Measurements from ENCODE around the gene TBC1D20. TPM values are rescaled to one million over a fixed set of nuclear protein-coding genes. Genes with fewer than 3 reads are reported as not detected.
"Not testable (repeated sequence)": the region's sequence is repeated elsewhere in the genome, so short reads cannot be mapped to it uniquely, and the experiment has no call there.

The TBC1D20 gene
- total and polyA plus RNA-seq, 7 experiments from 2014 or later: 19.9 to 45.7 (median 26.6) TPM

DNA sequence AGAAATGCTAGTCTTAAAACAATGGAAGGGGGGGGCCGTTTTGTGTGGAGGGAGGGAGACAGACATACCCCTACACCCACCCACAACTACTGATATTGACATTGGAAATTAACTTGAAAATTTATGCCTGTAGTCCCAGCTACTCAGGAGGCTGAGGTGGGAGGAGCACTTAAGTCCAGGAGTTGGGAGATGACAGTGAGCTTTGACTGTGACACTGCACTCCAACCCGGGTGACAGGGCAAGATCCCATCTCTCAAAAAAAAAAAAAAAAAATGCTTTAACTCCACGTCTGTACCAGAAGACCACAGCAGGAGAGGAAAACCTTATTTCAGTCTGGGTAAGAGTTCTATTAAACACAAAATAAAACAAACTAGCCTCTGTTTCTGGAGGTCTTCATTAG, 2.2 kb downstream of the TBC1D20 start:
- no peaks in the 10 kb centered on the region for H3K27me3 Mint-ChIP-seq

GRCh38 chr20:458776-459175, 3.6 kb downstream of the TBC1D20 start:
- H3K4me3 ChIP-seq (ENCODE audit: low read length): no peak overlapping the region
- ChIA-PET CTCF (interaction anchor here (1.2 kb wide), 1 partner anchor 23 kb away, joined by 5 read pairs; no protein-coding TSS in a partner anchor), POLR2A (interaction anchor here (1.5 kb wide), 1 partner anchor 19 kb away, joined by 4 read pairs; no protein-coding TSS in a partner anchor)
- peak overlapping the region in 2 of 9 donors; percentile 34 to 59 for H3K27ac Mint-ChIP-seq
- peaks cover 0 to 8% (median 4%) of the 10 kb centered on the region in 5 donors for H3K36me3 Mint-ChIP-seq
- no peaks in the 10 kb centered on the region for H3K27me3 Mint-ChIP-seq
- H3K4me3 Mint-ChIP-seq: peak overlapping the region in 6 of 10 donors; percentile 9 to 66 (median 32)
- H3K27ac ChIP-seq (ENCODE audit: low read depth, low read length): no peak overlapping the region
- H3K36me3 ChIP-seq (ENCODE audit: control insufficient read depth in 2 of 3, insufficient read depth in 3 of 3, low read length in 3 of 3): peaks cover 0 to 4% (median 0%) of the 10 kb centered on the region in 3 experiments
- no peaks in the 10 kb centered on the region for H3K27me3 ChIP-seq (ENCODE audit: control insufficient read depth in 2 of 2, insufficient read depth in 2 of 2, low read length in 2 of 2)
- no peaks in the 10 kb centered on the region for H3K9me3 Mint-ChIP-seq
- DNase-seq: no peak
- peaks cover 26 to 33% of the 10 kb centered on the region in 2 donors for H3K4me1 ChIP-seq (ENCODE audit: control insufficient read depth in 2 of 2, insufficient read depth in 2 of 2, low read length in 2 of 2)
- no peak for ATAC-seq
- H3K4me1 Mint-ChIP-seq: peaks cover 34 to 64% (median 63%) of the 10 kb centered on the region in 7 donors
- H3K9me3 ChIP-seq (ENCODE audit: control insufficient read depth in 2 of 3, low read length in 3 of 3): no peaks in the 10 kb centered on the region
- intact Hi-C loops (cut with micrococcal nuclease): no loop called here

More for the DNA sequence above, 2.2 kb downstream of the TBC1D20 start:
- H3K4me1 ChIP-seq (ENCODE audit: control insufficient read depth in 2 of 2, insufficient read depth in 2 of 2, low read length in 2 of 2): peaks cover 26 to 33% of the 10 kb centered on the region in 2 donors
- Mint-ChIP-seq H3K4me1 (peaks cover 34 to 65% (median 56%) of the 10 kb centered on the region in 7 donors), H3K36me3 (peaks cover 0 to 8% (median 4%) of the 10 kb centered on the region in 5 donors), H3K4me3 (peak overlapping the region; percentile 70 to 100 (median 86)), H3K9me3 (no peaks in the 10 kb centered on the region), H3K27ac (peak overlapping the region in 5 of 9 donors; percentile 38 to 90 (median 46))
- no peak for ATAC-seq
- peaks cover 0 to 4% (median 0%) of the 10 kb centered on the region in 3 experiments for H3K36me3 ChIP-seq (ENCODE audit: control insufficient read depth in 2 of 3, insufficient read depth in 3 of 3, low read length in 3 of 3)
- no peaks in the 10 kb centered on the region for H3K9me3 ChIP-seq (ENCODE audit: control insufficient read depth in 2 of 3, low read length in 3 of 3)
- intact Hi-C loops (cut with micrococcal nuclease): loop anchor here in 1 of 2 donors (2.0 to 5.0 kb wide), 3 partner anchors 93 to 161 kb away; no protein-coding TSS in a partner anchor
- DNase-seq: no peak
- ChIA-PET POLR2A (interaction anchor here (0.6 to 1.3 kb wide), 2 partner anchors 22 to 53 kb away, joined by 3 to 6 read pairs; no protein-coding TSS in a partner anchor), CTCF (no interaction called here)
- H3K27me3 ChIP-seq (ENCODE audit: control insufficient read depth in 2 of 2, insufficient read depth in 2 of 2, low read length in 2 of 2): no peaks in the 10 kb centered on the region
- H3K4me3 ChIP-seq (ENCODE audit: low read length): no peak overlapping the region
- no peak overlapping the region for H3K27ac ChIP-seq (ENCODE audit: low read depth, low read length)

- Mint-ChIP-seq H3K27me3 (no peaks in the 10 kb centered on the region), H3K4me3 (no peak overlapping the region), H3K4me1 (peaks cover 29 to 57% (median 49%) of the 10 kb centered on the region in 7 donors), H3K36me3 (peaks cover 0 to 8% (median 4%) of the 10 kb centered on the region in 5 donors), H3K27ac (no peak overlapping the region), H3K9me3 (no peaks in the 10 kb centered on the region)
- H3K4me1 ChIP-seq (ENCODE audit: control insufficient read depth in 2 of 2, insufficient read depth in 2 of 2, low read length in 2 of 2): peaks cover 10 to 11% of the 10 kb centered on the region in 2 donors
- no peaks in the 10 kb centered on the region for H3K9me3 ChIP-seq (ENCODE audit: control insufficient read depth in 2 of 3, low read length in 3 of 3)
- ChIA-PET CTCF (no interaction called here), POLR2A (interaction anchor here (1.0 kb wide), 1 partner anchor 23 kb away, joined by 5 read pairs; no protein-coding TSS in a partner anchor)
- intact Hi-C loops (cut with micrococcal nuclease): no loop called here
- no peak overlapping the region for H3K4me3 ChIP-seq (ENCODE audit: low read length)
- H3K27me3 ChIP-seq (ENCODE audit: control insufficient read depth in 2 of 2, insufficient read depth in 2 of 2, low read length in 2 of 2): no peaks in the 10 kb centered on the region
- ATAC-seq (no peak), DNase-seq (no peak)
- H3K36me3 ChIP-seq (ENCODE audit: control insufficient read depth in 2 of 3, insufficient read depth in 3 of 3, low read length in 3 of 3): no peaks in the 10 kb centered on the region
- H3K27ac ChIP-seq (ENCODE audit: low read depth, low read length): no peak overlapping the region
These were observed 7.4 kb downstream of the TBC1D20 start for GRCh38 chr20:454951-455350.

GRCh38 chr20:452021-452420, 10.3 kb downstream of the TBC1D20 start:
- POLR2A ChIA-PET: interaction anchor here (0.6 kb wide), 1 partner anchor 36 kb away, joined by 3 read pairs; no protein-coding TSS in a partner anchor
- H3K4me3 ChIP-seq (ENCODE audit: low read length); DNase-seq: not testable (repeated sequence)

DNA sequence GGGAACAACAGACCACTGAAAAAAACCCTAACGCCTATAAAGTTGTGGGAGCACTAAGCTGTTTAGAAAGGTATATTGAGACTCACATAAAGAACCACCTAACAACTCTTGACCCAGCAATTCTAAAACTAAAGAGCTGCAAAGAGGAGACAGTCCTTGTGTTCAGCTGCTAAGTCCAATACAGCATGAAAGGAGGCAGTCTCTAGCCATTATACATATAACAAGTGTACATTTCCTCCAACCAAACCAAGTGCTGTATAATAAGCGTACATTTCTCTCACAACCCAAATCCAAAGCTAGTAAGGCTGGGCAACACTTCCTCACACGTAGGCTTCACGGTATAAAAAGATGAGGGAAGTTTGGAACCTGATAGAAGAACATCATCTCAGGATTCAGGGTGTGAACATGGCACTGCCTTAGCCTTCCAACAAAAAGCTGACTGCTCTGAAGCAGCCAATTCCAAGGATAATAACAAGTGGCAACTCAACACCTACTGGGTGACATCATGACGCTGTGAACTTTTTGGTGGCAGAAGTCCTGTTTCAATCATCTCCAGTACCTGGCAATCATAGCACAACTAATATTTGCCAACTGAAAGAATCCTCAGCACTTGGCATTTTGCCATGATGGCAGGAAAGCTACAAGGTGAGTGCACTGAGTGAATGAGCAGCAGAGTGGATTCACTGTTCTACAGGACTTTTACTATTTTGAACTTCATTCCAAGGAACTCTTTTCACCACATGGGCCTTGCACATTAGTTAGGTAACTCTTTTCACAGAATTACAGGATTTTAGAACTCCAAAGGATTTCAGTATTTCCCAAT, 16.6 kb downstream of the TBC1D20 start:
- Histone ChIP-seq H3K9me3 (ENCODE audit: control insufficient read depth in 2 of 3, low read length in 3 of 3) (no peaks in the 10 kb centered on the region), H3K4me1 (ENCODE audit: control insufficient read depth in 2 of 2, insufficient read depth in 2 of 2, low read length in 2 of 2) (no peaks in the 10 kb centered on the region), H3K27ac (ENCODE audit: low read depth, low read length) (no peak overlapping the region), H3K36me3 (ENCODE audit: control insufficient read depth in 2 of 3, insufficient read depth in 3 of 3, low read length in 3 of 3) (peaks cover 0 to 61% (median 12%) of the 10 kb centered on the region in 3 experiments), H3K4me3 (ENCODE audit: low read length) (no peak overlapping the region), H3K27me3 (ENCODE audit: control insufficient read depth in 2 of 2, insufficient read depth in 2 of 2, low read length in 2 of 2) (no peaks in the 10 kb centered on the region)
- H3K4me1 Mint-ChIP-seq: peaks cover 12 to 31% (median 19%) of the 10 kb centered on the region in 7 donors
- ATAC-seq: no peak
- H3K9me3 Mint-ChIP-seq: no peaks in the 10 kb centered on the region
- intact Hi-C loops (cut with micrococcal nuclease): no loop called here
- H3K27me3 Mint-ChIP-seq: no peaks in the 10 kb centered on the region
- ChIA-PET CTCF (interaction anchor here (0.8 kb wide), 1 partner anchor 31 kb away, joined by 3 read pairs; no protein-coding TSS in a partner anchor), POLR2A (no interaction called here)
- DNase-seq: no peak
- H3K36me3 Mint-ChIP-seq: peaks cover 13 to 46% (median 23%) of the 10 kb centered on the region in 5 donors
- H3K27ac Mint-ChIP-seq: peak overlapping the region in 2 of 9 donors; percentile 32 to 53
- no peak overlapping the region for H3K4me3 Mint-ChIP-seq

More at GRCh38 chr20:452021-452420, 10.3 kb downstream of the TBC1D20 start:
- H3K9me3 ChIP-seq (ENCODE audit: control insufficient read depth in 2 of 3, low read length in 3 of 3); H3K27me3 ChIP-seq (ENCODE audit: control insufficient read depth in 2 of 2, insufficient read depth in 2 of 2, low read length in 2 of 2); H3K4me1 ChIP-seq (ENCODE audit: control insufficient read depth in 2 of 2, insufficient read depth in 2 of 2, low read length in 2 of 2); ATAC-seq; H3K9me3 Mint-ChIP-seq; intact Hi-C loops (cut with micrococcal nuclease); H3K4me3 Mint-ChIP-seq; H3K27ac ChIP-seq (ENCODE audit: low read depth, low read length); H3K27ac Mint-ChIP-seq; H3K36me3 ChIP-seq (ENCODE audit: control insufficient read depth in 2 of 3, insufficient read depth in 3 of 3, low read length in 3 of 3); CTCF ChIA-PET; H3K27me3 Mint-ChIP-seq; H3K36me3 Mint-ChIP-seq: not testable (repeated sequence)
- H3K4me1 Mint-ChIP-seq: peaks cover 10 to 44% (median 30%) of the 10 kb centered on the region in 7 donors

DNA sequence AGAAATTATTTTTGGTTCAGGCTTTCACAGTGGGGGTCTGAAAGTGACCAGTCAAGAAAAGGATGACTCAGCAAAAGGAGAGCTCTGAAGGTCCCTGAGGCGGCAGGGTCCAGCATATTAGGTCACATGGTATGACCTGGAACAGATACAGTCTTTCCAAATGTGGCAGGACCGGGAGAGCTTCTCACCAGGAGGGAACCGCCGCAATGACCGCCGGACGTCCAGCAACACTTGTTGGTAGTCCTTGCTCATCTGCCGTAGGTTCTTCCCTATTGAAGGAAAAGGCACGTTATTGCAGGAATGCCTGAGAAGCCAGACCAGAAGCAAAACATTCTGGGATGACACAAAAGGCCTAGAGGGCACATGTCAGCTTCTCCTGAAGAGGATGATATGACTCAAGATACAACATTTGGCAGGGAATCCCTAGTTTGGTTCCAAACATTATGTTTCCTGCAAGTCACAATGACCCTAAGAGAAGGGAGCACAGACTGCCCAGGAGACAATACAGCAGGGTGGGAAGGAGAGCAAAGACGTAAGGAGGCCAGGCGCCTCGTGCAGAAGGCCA, 17.4 kb downstream of the TBC1D20 start:
- no peak overlapping the region for H3K4me3 ChIP-seq (ENCODE audit: low read length)
- ATAC-seq (no peak), DNase-seq (no peak)
- POLR2A ChIA-PET: no interaction called here
- peaks cover 0 to 69% (median 12%) of the 10 kb centered on the region in 3 experiments for H3K36me3 ChIP-seq (ENCODE audit: control insufficient read depth in 2 of 3, insufficient read depth in 3 of 3, low read length in 3 of 3)
- no peaks in the 10 kb centered on the region for H3K9me3 Mint-ChIP-seq
- intact Hi-C loops (cut with micrococcal nuclease): no loop called here
- no peaks in the 10 kb centered on the region for H3K9me3 ChIP-seq (ENCODE audit: control insufficient read depth in 2 of 3, low read length in 3 of 3)
- peaks cover 2 to 3% of the 10 kb centered on the region in 2 donors for H3K4me1 ChIP-seq (ENCODE audit: control insufficient read depth in 2 of 2, insufficient read depth in 2 of 2, low read length in 2 of 2)
- H3K27ac ChIP-seq (ENCODE audit: low read depth, low read length): no peak overlapping the region
- CTCF ChIA-PET: no interaction called here
- H3K36me3 Mint-ChIP-seq: peaks cover 13 to 53% (median 27%) of the 10 kb centered on the region in 5 donors
- peak overlapping the region in 3 of 9 donors; percentile 33 to 85 (median 53) for H3K27ac Mint-ChIP-seq
- no peaks in the 10 kb centered on the region for H3K27me3 ChIP-seq (ENCODE audit: control insufficient read depth in 2 of 2, insufficient read depth in 2 of 2, low read length in 2 of 2)
- H3K4me3 Mint-ChIP-seq: no peak overlapping the region
- H3K27me3 Mint-ChIP-seq: no peaks in the 10 kb centered on the region
- peaks cover 11 to 29% (median 17%) of the 10 kb centered on the region in 7 donors for H3K4me1 Mint-ChIP-seq
